GM19324 (cell line): ENCODE results near the gene PXN.
A peak's percentile ranks its signal among the peaks of the same experiment; 100 is the strongest.
"Not testable (repeated sequence)": the region's sequence is repeated elsewhere in the genome, so short reads cannot be mapped to it uniquely, and the experiment has no call there.

Experiments
- ATAC-seq: cut with Tn5 transposase; IDR thresholded peaks from one replicate; pipeline ENCODE4 v1.9.1; 2021; ENCODE audit warnings: mild to moderate bottlenecking, moderate library complexity; ENCODE audit not compliant: unreplicated experiment, low FRiP score

PXN gene

GRCh38 chr12:120242275-120242799, 23.2 kb downstream of the PXN start:
- ATAC-seq = no peak

GRCh38 chr12:120241561-120242274, 23.8 kb downstream of the PXN start:
- ATAC-seq = no peak

- no peak for ATAC-seq
Measured at GRCh38 chr12:120240495-120240833, 25.1 kb downstream of the PXN start.

GRCh38 chr12:120239776-120240494, 25.6 kb downstream of the PXN start:
- ATAC-seq = no peak

- no peak for ATAC-seq
Measured at GRCh38 chr12:120238839-120239445, 26.6 kb downstream of the PXN start.

DNA sequence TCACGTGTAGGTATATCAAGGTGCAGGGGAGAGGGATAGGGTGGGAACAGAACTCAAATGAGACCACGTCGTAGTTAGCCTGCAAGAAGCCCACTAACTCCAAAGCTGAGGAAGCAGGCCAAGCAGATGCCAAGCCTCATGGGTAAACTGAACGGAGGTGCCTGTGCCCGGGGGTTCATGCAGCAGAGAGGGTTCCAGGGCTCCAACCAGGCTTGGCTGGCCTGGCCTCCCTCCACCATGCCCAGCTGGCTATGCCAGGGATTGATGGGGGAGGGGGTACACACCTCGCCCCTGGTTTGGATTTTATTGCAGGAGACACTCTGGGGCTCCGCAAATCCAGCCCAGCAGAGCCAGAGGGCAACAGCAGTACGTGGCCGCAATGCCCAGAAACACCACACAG, 27.3 kb downstream of the PXN start:
- no peak for ATAC-seq

GRCh38 chr12:120237360-120238171, 28.0 kb downstream of the PXN start:
- ATAC-seq = no peak

DNA sequence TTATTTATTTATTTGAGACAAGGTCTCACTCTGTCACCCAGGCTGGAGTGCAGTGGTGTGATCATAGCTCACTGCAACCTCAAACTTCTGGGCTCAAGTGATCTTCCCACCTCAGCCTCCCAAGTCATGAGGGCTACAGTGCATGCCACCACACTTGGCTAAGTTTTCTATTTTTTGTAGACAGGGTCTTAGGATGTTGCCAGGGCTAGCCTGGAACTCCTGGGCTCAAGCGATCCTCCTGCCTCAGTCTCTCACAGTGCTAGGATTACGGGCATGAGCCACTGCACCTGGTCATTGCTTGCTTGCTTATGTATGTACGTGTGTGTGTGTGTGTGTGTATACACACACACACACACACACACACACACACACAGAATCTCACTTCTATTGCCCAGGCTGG, 28.7 kb downstream of the PXN start:
- ATAC-seq = not testable (repeated sequence)

DNA sequence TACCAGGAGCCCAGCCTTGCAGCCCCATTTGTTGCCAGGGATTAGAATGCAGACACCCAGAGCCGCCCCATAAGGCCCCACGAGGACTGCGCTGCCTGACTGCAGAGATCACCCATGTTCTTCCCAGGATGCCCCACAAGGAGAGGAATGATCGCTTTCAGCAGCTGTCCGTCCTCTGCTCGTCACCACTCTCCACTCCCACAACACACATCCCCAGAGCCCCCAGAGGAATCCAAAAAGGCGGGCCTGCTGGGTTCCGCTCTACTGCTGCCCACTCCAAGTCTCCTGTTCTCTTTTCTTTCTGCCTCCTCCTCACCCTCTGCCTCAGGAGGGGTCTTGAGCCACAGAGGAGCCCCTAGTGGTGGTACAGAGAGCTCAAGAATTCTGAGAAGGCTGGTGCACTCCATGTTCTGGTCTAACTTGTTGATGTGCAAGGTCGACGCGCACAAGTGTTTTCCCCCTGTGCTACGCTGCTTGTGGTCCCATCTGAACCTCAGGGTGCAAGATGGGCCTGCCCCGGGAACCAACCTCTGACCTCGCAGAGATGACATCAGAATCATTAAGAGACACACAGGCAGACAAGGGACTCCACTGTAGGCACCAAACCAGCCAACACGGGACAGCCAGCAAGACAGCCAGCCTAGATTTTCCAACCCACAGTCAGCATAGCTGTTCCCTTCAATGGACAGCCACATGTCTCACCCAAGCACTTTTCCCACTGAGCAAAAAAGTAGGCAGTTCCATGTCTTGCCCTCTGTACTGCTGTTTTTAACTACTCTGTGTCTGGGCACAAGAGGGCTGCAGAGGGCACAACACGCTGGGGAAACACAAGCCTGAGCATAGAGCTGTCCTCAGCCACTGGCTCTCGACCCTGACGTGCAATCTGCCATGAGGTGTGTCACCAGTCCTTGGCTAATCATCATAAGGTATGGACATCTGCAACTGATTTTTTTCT, 29.9 kb downstream of the PXN start:
- no peak for ATAC-seq

DNA sequence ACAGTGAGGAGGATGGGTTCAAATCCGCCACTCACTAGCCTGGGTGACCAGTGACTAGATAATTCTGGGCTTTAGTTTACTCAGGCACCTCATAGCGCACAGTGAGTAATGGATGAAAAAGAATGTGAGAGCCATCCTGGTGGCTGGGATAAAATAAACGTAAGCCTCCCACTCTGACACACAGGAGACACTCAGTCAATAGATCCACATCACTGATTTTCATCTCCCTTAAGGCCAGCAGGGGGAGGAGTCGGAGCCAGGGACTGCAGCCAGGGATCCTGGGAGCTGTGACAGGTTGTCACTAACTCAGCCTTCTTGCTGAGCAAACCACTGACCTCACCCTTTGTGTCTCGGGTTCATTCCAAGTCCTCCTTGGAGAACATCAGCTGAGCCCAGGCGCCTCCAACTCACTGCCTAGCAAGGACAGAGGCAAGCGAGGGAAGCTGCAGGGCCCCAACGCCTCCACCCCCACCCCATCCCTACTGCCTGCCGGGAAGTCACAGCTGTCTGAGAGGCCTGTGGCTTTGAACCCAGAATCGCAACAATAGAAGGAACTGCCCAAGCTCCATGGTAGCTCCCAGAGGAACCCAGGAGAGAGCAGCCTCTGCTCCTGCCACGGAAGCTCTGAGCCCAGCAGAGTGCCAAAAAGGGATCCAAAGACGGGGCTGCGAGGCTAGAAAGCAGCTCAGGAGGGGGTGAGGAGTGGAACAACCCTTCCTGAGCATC, 30.7 kb downstream of the PXN start:
- ATAC-seq = no peak

GRCh38 chr12:120231316-120232011, 34.1 kb downstream of the PXN start:
- no peak for ATAC-seq

GRCh38 chr12:120230974-120231315, 34.6 kb downstream of the PXN start:
- no peak for ATAC-seq

DNA sequence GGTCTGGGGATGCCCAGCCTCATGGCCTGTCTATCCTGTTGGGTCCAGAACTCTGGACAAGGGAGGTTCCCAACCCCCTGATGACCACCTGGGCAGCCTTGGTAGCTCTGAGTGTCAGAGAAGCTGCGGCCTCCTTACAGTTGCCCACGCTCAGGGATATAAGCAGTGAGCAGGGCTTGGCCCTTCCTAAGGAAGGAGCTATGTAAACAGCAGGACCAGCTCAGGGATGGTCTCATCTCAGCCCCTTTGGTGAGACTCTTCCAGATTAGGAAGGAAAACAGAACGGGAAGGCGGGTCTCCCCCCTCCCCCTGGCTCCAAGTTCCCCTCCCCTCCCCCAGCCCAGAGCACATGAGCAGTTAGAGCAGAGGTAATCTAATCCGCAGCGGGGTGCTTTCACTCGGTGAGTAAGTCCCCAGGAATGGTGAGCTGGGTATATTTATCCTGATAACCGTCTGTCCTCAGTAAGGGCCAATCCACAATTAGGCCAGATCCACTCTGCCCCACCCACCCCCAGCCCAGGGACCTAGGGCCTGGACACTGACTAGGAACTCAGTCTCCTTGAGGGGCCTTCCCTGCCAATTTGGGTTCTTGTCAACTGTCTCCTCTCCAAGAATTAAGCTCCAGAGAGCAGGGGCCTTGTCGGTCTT, 35.1 kb downstream of the PXN start:
- ATAC-seq = no peak

DNA sequence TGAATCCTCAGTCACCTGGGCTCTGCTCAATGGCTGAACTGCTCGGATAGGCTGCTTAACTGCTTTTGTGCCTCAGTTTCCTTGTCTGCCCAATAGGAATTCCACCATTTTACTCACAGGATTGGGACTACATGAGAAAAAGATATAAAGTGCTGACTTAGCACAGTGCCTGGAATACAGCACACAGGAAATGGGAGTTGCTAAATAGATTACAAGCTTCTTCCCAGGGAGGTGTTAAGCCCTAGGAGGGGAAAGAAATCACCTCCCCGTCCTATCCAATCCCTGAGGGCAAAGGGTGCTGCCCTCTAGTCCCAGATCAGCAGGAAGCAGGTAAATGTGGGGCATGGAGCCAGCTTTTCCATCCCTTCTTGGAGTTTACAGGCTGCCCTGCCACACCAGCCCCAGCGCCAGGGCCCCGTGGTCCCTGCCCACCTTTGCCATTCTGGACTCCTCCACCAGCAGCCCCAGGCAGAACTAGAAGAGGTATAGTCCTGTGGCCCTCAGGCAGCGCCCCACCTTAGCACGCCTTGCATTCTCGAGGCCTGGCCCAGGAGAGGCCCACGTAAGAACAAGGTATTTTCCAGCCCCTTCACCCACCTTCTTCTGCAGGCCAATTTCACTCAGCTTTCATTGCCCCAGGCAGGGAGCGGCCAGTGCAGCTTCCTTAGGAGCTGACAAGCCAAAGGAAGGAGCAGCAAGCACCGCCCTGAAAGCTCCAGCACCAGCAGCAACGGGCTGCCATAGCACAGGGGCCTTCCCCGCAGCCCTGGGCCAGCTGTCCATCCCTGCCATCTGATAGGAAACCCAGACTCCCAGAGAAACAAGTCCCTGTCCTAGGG, 35.8 kb downstream of the PXN start:
- ATAC-seq = no peak

GRCh38 chr12:120229071-120229486, 36.5 kb downstream of the PXN start:
- no peak for ATAC-seq

- peak; percentile 61 for ATAC-seq
Measured at GRCh38 chr12:120228291-120229070, 37.0 kb downstream of the PXN start.

DNA sequence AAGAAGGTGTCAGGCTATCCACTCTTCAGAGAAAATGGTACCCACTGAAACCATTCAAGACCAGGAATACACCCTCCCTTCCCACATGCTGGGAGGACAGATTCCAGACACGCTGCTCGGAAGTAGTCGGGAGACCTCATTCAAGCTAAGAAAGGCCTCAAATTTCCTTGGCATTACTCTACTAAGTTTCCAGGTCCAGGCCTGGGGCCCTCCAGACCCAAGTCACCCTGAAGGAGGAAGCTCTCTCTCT, 37.6 kb downstream of the PXN start:
- ATAC-seq = no peak
